ENCODE data around the gene GRB2. TPM values are rescaled to one million over a fixed set of nuclear protein-coding genes. Genes with fewer than 3 reads are reported as not detected.

GRB2 gene
- total and polyA plus RNA-seq, 10 of the 15 experiments (the other 5 are each of a cell fraction or from before 2014, with no cell fraction given), result 113 to 268 (median 158) TPM

DNA sequence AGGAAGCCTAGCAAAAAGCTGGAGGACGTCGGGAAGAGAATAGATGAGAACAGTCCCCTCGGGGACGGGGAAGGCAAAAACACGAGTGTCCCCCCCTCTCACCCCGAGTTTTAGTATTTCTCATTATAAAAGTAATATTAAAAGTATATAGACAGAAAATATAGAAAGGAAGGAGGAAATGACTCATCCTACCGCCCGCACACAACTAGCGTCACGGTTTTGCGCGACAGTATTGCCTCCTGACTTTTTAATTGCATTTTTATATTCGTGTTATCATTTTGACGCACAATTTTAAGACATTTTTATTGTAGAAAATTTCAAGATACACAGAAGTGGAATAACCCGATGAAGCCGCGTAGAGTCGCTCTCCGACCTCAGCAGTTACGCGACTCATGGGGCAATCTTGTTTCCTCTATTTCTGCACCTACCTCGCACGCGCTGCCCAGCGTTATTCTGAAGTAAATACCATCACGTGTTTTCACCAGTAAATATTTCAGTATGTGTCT, 115.6 kb downstream of the GRB2 start (continued):
- TF ChIP-seq PAX8 (IDR thresholded peaks at IDR 0.05), result no peak
- TF ChIP-seq IRF4 (IDR thresholded peaks at IDR 0.05; ENCODE audit: low read depth, low read length), result no peak
- TF ChIP-seq, protein P1, sequence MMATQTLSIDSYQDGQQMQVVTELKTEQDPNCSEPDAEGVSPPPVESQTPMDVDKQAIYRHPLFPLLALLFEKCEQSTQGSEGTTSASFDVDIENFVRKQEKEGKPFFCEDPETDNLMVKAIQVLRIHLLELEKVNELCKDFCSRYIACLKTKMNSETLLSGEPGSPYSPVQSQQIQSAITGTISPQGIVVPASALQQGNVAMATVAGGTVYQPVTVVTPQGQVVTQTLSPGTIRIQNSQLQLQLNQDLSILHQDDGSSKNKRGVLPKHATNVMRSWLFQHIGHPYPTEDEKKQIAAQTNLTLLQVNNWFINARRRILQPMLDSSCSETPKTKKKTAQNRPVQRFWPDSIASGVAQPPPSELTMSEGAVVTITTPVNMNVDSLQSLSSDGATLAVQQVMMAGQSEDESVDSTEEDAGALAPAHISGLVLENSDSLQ (IDR thresholded peaks at IDR 0.05), result no peak
- peak; percentile 54; the same call in 1 of the 2 replicates for TF ChIP-seq MEF2A (IDR thresholded peaks at IDR 0.05; ENCODE audit: insufficient read depth, low read depth, low read length)
- no peak for TF ChIP-seq NFYA (IDR thresholded peaks at IDR 0.05; ENCODE audit: borderline replicate concordance, low read depth, low read length)
- no peak for TF ChIP-seq CBX5 (IDR thresholded peaks at IDR 0.05; ENCODE audit: low read depth)
- peak; percentile 24; the same call in 1 of the 2 replicates for TF ChIP-seq NR2F1 (conservative IDR thresholded peaks at IDR 0.05)
- TF ChIP-seq SUZ12 (IDR thresholded peaks at IDR 0.05; ENCODE audit: unreplicated experiment), result no peak
- TF ChIP-seq, protein P2, sequence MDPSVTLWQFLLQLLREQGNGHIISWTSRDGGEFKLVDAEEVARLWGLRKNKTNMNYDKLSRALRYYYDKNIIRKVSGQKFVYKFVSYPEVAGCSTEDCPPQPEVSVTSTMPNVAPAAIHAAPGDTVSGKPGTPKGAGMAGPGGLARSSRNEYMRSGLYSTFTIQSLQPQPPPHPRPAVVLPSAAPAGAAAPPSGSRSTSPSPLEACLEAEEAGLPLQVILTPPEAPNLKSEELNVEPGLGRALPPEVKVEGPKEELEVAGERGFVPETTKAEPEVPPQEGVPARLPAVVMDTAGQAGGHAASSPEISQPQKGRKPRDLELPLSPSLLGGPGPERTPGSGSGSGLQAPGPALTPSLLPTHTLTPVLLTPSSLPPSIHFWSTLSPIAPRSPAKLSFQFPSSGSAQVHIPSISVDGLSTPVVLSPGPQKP (IDR thresholded peaks at IDR 0.05; ENCODE audit: low read depth, low read length), result no peak
- TF ChIP-seq YY1 (IDR thresholded peaks at IDR 0.05; ENCODE audit: low read depth, low read length), result no peak
- no peak; the same call in 1 of the 2 replicates for TF ChIP-seq SPI1 (IDR thresholded peaks at IDR 0.05; ENCODE audit: borderline replicate concordance, insufficient read depth, low read depth, low read length)
- no peak; the same call in 1 of the 2 replicates for TF ChIP-seq TCF7 (IDR thresholded peaks at IDR 0.05; ENCODE audit: borderline replicate concordance)
- TF ChIP-seq, protein P3, sequence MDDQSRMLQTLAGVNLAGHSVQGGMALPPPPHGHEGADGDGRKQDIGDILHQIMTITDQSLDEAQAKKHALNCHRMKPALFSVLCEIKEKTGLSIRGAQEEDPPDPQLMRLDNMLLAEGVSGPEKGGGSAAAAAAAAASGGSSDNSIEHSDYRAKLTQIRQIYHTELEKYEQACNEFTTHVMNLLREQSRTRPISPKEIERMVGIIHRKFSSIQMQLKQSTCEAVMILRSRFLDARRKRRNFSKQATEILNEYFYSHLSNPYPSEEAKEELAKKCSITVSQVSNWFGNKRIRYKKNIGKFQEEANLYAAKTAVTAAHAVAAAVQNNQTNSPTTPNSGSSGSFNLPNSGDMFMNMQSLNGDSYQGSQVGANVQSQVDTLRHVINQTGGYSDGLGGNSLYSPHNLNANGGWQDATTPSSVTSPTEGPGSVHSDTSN (IDR thresholded peaks at IDR 0.05; ENCODE audit: insufficient replicate concordance, low read depth, low read length), result no peak
- TF ChIP-seq, protein P4, sequence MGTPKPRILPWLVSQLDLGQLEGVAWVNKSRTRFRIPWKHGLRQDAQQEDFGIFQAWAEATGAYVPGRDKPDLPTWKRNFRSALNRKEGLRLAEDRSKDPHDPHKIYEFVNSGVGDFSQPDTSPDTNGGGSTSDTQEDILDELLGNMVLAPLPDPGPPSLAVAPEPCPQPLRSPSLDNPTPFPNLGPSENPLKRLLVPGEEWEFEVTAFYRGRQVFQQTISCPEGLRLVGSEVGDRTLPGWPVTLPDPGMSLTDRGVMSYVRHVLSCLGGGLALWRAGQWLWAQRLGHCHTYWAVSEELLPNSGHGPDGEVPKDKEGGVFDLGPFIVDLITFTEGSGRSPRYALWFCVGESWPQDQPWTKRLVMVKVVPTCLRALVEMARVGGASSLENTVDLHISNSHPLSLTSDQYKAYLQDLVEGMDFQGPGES (IDR thresholded peaks at IDR 0.05), result no peak
- peak; percentile 31; the same call in 1 of the 2 replicates for TF ChIP-seq HCFC1 (IDR thresholded peaks at IDR 0.05; ENCODE audit: low read length)
- no peak for TF ChIP-seq ZZZ3 (IDR thresholded peaks at IDR 0.05; ENCODE audit: control insufficient read depth, insufficient read length, low read depth)
- TF ChIP-seq RUNX3 (IDR thresholded peaks at IDR 0.05; ENCODE audit: low read length), result peak; percentile 19; the same call in 1 of the 2 replicates
- TF ChIP-seq, protein P5, sequence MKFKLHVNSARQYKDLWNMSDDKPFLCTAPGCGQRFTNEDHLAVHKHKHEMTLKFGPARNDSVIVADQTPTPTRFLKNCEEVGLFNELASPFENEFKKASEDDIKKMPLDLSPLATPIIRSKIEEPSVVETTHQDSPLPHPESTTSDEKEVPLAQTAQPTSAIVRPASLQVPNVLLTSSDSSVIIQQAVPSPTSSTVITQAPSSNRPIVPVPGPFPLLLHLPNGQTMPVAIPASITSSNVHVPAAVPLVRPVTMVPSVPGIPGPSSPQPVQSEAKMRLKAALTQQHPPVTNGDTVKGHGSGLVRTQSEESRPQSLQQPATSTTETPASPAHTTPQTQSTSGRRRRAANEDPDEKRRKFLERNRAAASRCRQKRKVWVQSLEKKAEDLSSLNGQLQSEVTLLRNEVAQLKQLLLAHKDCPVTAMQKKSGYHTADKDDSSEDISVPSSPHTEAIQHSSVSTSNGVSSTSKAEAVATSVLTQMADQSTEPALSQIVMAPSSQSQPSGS (IDR thresholded peaks at IDR 0.05; ENCODE audit: low read length), result no peak
- TF ChIP-seq, protein P6, sequence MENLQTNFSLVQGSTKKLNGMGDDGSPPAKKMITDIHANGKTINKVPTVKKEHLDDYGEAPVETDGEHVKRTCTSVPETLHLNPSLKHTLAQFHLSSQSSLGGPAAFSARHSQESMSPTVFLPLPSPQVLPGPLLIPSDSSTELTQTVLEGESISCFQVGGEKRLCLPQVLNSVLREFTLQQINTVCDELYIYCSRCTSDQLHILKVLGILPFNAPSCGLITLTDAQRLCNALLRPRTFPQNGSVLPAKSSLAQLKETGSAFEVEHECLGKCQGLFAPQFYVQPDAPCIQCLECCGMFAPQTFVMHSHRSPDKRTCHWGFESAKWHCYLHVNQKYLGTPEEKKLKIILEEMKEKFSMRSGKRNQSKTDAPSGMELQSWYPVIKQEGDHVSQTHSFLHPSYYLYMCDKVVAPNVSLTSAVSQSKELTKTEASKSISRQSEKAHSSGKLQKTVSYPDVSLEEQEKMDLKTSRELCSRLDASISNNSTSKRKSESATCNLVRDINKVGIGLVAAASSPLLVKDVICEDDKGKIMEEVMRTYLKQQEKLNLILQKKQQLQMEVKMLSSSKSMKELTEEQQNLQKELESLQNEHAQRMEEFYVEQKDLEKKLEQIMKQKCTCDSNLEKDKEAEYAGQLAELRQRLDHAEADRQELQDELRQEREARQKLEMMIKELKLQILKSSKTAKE (IDR thresholded peaks at IDR 0.05; ENCODE audit: low read depth, poor library complexity, severe bottlenecking), result peak; percentile 36
- TF ChIP-seq, protein P7, sequence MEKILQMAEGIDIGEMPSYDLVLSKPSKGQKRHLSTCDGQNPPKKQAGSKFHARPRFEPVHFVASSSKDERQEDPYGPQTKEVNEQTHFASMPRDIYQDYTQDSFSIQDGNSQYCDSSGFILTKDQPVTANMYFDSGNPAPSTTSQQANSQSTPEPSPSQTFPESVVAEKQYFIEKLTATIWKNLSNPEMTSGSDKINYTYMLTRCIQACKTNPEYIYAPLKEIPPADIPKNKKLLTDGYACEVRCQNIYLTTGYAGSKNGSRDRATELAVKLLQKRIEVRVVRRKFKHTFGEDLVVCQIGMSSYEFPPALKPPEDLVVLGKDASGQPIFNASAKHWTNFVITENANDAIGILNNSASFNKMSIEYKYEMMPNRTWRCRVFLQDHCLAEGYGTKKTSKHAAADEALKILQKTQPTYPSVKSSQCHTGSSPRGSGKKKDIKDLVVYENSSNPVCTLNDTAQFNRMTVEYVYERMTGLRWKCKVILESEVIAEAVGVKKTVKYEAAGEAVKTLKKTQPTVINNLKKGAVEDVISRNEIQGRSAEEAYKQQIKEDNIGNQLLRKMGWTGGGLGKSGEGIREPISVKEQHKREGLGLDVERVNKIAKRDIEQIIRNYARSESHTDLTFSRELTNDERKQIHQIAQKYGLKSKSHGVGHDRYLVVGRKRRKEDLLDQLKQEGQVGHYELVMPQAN (conservative IDR thresholded peaks at IDR 0.05), result 0 out of 2 replicates have a peak, but pooled peaks have one; percentile 4
- TF ChIP-seq NBN (IDR thresholded peaks at IDR 0.05), result 0 out of 2 replicates have a peak, but pooled peaks have one; percentile 46

Data from GM12878 (cell line).